ENCODE results near the gene PRKCZ.
"Not testable (repeated sequence)": the region's sequence is repeated elsewhere in the genome, so short reads cannot be mapped to it uniquely, and the experiment has no call there.

The PRKCZ gene

DNA sequence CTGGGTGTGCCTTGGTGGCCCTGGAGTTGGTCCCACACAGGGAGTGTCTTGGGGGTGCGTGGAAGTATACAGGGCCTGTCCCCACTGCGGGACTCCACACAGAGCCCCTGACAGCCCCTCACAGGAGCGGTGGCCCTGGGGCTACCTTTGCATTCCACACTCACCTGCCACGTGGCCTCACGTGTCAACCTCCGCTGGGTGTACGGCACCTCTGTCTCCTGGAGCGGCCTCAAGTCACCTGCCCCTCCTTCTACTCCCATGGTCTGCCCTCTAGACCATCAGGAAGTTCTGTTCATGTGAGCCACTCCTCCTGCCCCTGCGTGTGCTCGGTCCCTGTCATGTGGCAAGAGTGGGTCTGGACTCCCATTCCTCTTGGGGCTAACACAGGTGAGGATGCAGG, 85.7 kb downstream of the PRKCZ start:
- Histone ChIP-seq H4K8ac (ENCODE audit: low read depth, low read length) (no peak overlapping the region), H3K27me3 (ENCODE audit: insufficient read depth, low read length, poor library complexity) (no peaks in the 10 kb centered on the region), H3K79me1 (ENCODE audit: low read length) (peaks cover 2% of the 10 kb centered on the region), H3K18ac (ENCODE audit: low read length) (no peak overlapping the region), H3K23ac (ENCODE audit: low read length) (no peak overlapping the region), H3K4me2 (ENCODE audit: low read length) (no peak overlapping the region), H4K5ac (ENCODE audit: low read length) (no peak overlapping the region), H3K4me3 (ENCODE audit: low read length) (no peak overlapping the region), H3K36me3 (ENCODE audit: control insufficient read depth, insufficient read depth, low read length) (no peaks in the 10 kb centered on the region), H2AK5ac (ENCODE audit: low read length) (no peak overlapping the region), H3K56ac (ENCODE audit: low read length) (no peak overlapping the region), H3K4ac (ENCODE audit: low read depth, low read length) (no peak overlapping the region), H3K79me2 (ENCODE audit: control insufficient read depth, insufficient read depth, low read length) (no peaks in the 10 kb centered on the region), H3K9ac (ENCODE audit: low read length) (no peak overlapping the region), H2BK15ac (replicated peaks; ENCODE audit: low read depth) (no peak overlapping the region), H2BK120ac (ENCODE audit: low read depth, low read length) (no peak overlapping the region), H3K27ac (ENCODE audit: low read depth, low read length) (no peak overlapping the region), H2BK5ac (ENCODE audit: low read length) (no peak overlapping the region), H3K4me1 (ENCODE audit: control insufficient read depth, low read depth, low read length) (peaks cover 4% of the 10 kb centered on the region)
- DNase-seq = no peak
- WGBS (ENCODE audit: extremely low coverage, insufficient coverage, low lambda C conversion rate) = no CpG with 5 or more reads among the region's 10 CpGs

DNA sequence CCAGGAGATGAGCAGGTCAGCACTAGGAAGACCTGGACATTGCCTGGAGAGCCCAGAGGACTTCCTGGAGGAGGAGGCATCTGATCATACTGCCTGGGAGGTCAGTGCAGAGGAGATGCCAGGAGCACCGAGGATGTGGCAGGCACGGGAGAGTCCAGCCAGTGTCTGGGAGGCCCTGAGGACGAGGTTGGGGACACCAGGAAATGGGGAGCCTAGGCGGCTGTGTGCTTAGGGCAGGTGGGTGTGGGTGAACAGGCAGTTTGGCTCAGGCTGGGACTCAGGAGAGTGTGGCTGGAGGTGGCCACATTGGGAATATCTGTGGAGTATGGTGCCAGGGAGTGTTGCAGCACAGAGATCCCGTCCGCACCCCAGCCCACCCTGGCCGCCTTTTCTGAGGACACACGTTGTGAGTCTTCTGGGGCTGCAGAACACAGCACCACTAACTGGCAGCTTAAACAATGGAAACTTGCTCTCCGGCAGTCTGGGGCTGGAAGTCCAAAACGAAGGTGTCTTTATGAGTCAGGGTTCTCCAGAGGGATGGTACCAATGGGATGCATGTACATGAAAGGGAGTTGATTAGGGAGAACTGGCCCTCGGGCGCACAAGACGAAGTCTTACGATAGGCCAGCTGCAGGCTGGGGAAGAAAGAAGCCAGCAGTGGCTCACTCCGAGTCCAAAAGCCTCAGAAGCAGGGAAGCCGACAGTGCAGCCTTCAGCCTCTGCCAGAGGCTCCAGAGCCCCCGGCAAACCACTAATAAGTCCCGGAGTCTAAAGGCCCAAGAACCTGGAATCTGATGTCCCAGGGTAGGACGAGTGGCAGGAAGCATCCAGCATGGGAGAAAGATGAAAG, 86.4 kb downstream of the PRKCZ start:
- Histone ChIP-seq H4K5ac (ENCODE audit: low read length) (no peak overlapping the region), H3K9ac (ENCODE audit: low read length) (no peak overlapping the region), H3K27ac (ENCODE audit: low read depth, low read length) (no peak overlapping the region), H4K8ac (ENCODE audit: low read depth, low read length) (no peak overlapping the region), H3K79me2 (ENCODE audit: control insufficient read depth, insufficient read depth, low read length) (no peaks in the 10 kb centered on the region), H2BK5ac (ENCODE audit: low read length) (no peak overlapping the region), H3K4me3 (ENCODE audit: low read length) (no peak overlapping the region), H3K56ac (ENCODE audit: low read length) (no peak overlapping the region), H2AK5ac (ENCODE audit: low read length) (no peak overlapping the region), H3K27me3 (ENCODE audit: insufficient read depth, low read length, poor library complexity) (no peaks in the 10 kb centered on the region), H2BK15ac (replicated peaks; ENCODE audit: low read depth) (no peak overlapping the region), H3K79me1 (ENCODE audit: low read length) (peaks cover 2% of the 10 kb centered on the region), H3K18ac (ENCODE audit: low read length) (no peak overlapping the region), H3K4ac (ENCODE audit: low read depth, low read length) (no peak overlapping the region), H2BK120ac (ENCODE audit: low read depth, low read length) (no peak overlapping the region), H3K4me2 (ENCODE audit: low read length) (no peak overlapping the region), H3K36me3 (ENCODE audit: control insufficient read depth, insufficient read depth, low read length) (no peaks in the 10 kb centered on the region), H3K23ac (ENCODE audit: low read length) (no peak overlapping the region), H3K4me1 (ENCODE audit: control insufficient read depth, low read depth, low read length) (peaks cover 4% of the 10 kb centered on the region)
- no peak for DNase-seq
- no CpG with 5 or more reads among the region's 19 CpGs for WGBS (ENCODE audit: extremely low coverage, insufficient coverage, low lambda C conversion rate)

DNA sequence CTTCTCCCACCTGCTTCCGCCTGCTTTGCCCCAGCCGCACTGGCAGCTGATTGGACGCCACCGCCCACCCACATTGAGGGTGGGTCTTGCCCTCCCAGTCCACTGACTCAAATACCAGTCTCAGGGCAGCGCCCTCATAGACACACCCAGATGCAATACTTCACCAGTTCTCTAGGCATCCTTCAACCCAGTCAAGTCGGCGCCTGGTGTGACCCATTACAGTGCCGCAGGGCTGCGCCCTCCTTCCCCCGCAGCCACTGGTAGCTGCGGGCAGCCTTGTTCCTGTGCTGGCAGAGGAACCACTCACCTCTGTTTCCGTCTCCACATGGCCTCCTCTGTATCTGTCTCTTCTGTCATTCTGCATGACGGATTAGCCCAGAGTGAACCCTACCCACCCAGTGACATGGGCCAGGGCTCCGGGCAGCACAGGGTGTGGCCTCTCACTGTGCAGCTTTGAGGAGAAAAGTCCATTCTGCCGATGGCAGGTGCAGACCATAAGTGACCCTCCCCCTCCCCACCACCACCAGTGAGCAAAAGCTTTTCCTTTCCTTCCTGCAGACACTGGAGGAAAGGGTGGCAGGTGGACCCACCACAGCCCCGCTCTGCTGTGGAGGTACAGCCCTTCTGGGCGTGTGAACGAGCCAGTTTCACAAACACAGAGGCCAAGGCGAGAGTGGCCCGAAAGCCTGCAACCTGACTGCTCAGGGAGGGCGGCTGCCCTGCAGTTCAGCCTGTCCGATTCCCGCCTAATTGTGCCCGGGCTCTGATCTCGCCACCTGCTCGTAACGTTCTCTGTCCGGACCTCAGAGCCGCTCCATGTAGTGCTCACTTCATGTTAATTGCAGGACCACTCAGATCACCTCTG, 87.3 kb downstream of the PRKCZ start:
- H3K27ac ChIP-seq (ENCODE audit: low read depth, low read length) = no peak overlapping the region
- H3K79me2 ChIP-seq (ENCODE audit: control insufficient read depth, insufficient read depth, low read length) = no peaks in the 10 kb centered on the region
- H2BK120ac ChIP-seq (ENCODE audit: low read depth, low read length) = no peak overlapping the region
- H4K8ac ChIP-seq (ENCODE audit: low read depth, low read length) = no peak overlapping the region
- H3K4me1 ChIP-seq (ENCODE audit: control insufficient read depth, low read depth, low read length) = peaks cover 4% of the 10 kb centered on the region
- no peak overlapping the region for H3K23ac ChIP-seq (ENCODE audit: low read length)
- H2AK5ac ChIP-seq (ENCODE audit: low read length) = no peak overlapping the region
- no peak overlapping the region for H3K56ac ChIP-seq (ENCODE audit: low read length)
- peaks cover 2% of the 10 kb centered on the region for H3K79me1 ChIP-seq (ENCODE audit: low read length)
- H3K36me3 ChIP-seq (ENCODE audit: control insufficient read depth, insufficient read depth, low read length) = no peaks in the 10 kb centered on the region
- no peak overlapping the region for H2BK15ac ChIP-seq (replicated peaks; ENCODE audit: low read depth)
- H4K5ac ChIP-seq (ENCODE audit: low read length) = no peak overlapping the region
- no peak overlapping the region for H3K4me2 ChIP-seq (ENCODE audit: low read length)
- no CpG with 5 or more reads among the region's 29 CpGs for WGBS (ENCODE audit: extremely low coverage, insufficient coverage, low lambda C conversion rate)
- no peak overlapping the region for H3K9ac ChIP-seq (ENCODE audit: low read length)
- DNase-seq = no peak
- no peaks in the 10 kb centered on the region for H3K27me3 ChIP-seq (ENCODE audit: insufficient read depth, low read length, poor library complexity)
- no peak overlapping the region for H3K4me3 ChIP-seq (ENCODE audit: low read length)
- H2BK5ac ChIP-seq (ENCODE audit: low read length) = no peak overlapping the region
- no peak overlapping the region for H3K18ac ChIP-seq (ENCODE audit: low read length)
- H3K4ac ChIP-seq (ENCODE audit: low read depth, low read length) = no peak overlapping the region

DNA sequence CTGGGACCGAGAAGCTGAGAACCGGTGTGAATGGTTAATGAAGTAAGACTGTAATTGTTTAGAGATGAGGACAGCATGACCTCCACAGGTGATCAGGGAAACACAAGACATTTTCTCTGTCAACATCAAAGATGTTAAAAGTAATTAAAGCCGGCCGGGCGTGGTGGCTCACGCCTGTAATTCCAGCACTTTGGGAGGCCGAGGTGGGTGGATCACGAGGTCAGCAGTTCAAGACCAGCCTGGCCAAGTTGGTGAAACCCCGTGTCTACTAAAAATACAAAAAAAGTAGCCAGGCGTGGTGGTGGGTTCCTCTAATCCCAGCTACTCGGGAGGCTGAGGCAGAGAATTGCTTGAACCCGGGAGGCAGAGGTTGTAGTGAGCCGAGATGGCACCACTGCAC, 88.9 kb downstream of the PRKCZ start:
- H3K79me2 ChIP-seq (ENCODE audit: control insufficient read depth, insufficient read depth, low read length); H2BK15ac ChIP-seq (replicated peaks; ENCODE audit: low read depth); H4K5ac ChIP-seq (ENCODE audit: low read length); H3K56ac ChIP-seq (ENCODE audit: low read length); H3K23ac ChIP-seq (ENCODE audit: low read length); H3K4me3 ChIP-seq (ENCODE audit: low read length); H2BK5ac ChIP-seq (ENCODE audit: low read length); H2AK5ac ChIP-seq (ENCODE audit: low read length); H3K27ac ChIP-seq (ENCODE audit: low read depth, low read length); H3K4me2 ChIP-seq (ENCODE audit: low read length); H3K27me3 ChIP-seq (ENCODE audit: insufficient read depth, low read length, poor library complexity); H3K18ac ChIP-seq (ENCODE audit: low read length); H4K8ac ChIP-seq (ENCODE audit: low read depth, low read length); H3K4ac ChIP-seq (ENCODE audit: low read depth, low read length); H3K4me1 ChIP-seq (ENCODE audit: control insufficient read depth, low read depth, low read length); DNase-seq; H3K9ac ChIP-seq (ENCODE audit: low read length); H2BK120ac ChIP-seq (ENCODE audit: low read depth, low read length); H3K36me3 ChIP-seq (ENCODE audit: control insufficient read depth, insufficient read depth, low read length); H3K79me1 ChIP-seq (ENCODE audit: low read length): not testable (repeated sequence)
- WGBS (ENCODE audit: extremely low coverage, insufficient coverage, low lambda C conversion rate) = no CpG with 5 or more reads among the region's 13 CpGs

DNA sequence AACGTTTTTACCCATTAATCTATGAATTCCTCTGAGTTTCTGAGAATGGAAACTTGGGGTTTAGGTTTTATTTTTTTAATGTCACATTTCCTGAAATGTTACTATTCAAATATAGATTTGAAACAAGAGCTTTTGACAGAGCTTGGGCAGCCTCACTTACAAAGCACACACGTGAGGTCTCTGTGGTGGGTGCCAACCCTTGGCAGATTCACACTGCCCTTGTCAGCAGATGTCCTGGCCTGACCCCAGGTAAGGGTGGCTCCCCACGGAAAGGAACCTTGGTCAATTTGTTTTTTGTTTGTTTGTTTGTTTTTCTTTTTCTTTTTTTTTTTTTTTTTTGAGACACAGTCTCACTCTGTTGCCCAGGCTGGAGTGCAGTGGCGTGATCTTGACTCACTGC, 90.8 kb downstream of the PRKCZ start:
- no peak overlapping the region for H2BK120ac ChIP-seq (ENCODE audit: low read depth, low read length)
- no peak overlapping the region for H3K4me2 ChIP-seq (ENCODE audit: low read length)
- H2BK15ac ChIP-seq (replicated peaks; ENCODE audit: low read depth) = no peak overlapping the region
- no peak overlapping the region for H4K8ac ChIP-seq (ENCODE audit: low read depth, low read length)
- H3K27ac ChIP-seq (ENCODE audit: low read depth, low read length) = no peak overlapping the region
- H3K18ac ChIP-seq (ENCODE audit: low read length) = no peak overlapping the region
- peaks cover under 1% of the 10 kb centered on the region for H3K79me1 ChIP-seq (ENCODE audit: low read length)
- H3K4me1 ChIP-seq (ENCODE audit: control insufficient read depth, low read depth, low read length) = no peaks in the 10 kb centered on the region
- H2AK5ac ChIP-seq (ENCODE audit: low read length) = no peak overlapping the region
- H3K27me3 ChIP-seq (ENCODE audit: insufficient read depth, low read length, poor library complexity) = no peaks in the 10 kb centered on the region
- no peak overlapping the region for H4K5ac ChIP-seq (ENCODE audit: low read length)
- no peaks in the 10 kb centered on the region for H3K79me2 ChIP-seq (ENCODE audit: control insufficient read depth, insufficient read depth, low read length)
- no peak for DNase-seq
- no peak overlapping the region for H2BK5ac ChIP-seq (ENCODE audit: low read length)
- H3K9ac ChIP-seq (ENCODE audit: low read length) = no peak overlapping the region
- H3K4ac ChIP-seq (ENCODE audit: low read depth, low read length) = no peak overlapping the region
- no peak overlapping the region for H3K56ac ChIP-seq (ENCODE audit: low read length)
- WGBS (ENCODE audit: extremely low coverage, insufficient coverage, low lambda C conversion rate) = no CpG with 5 or more reads among the region's 4 CpGs
- no peak overlapping the region for H3K23ac ChIP-seq (ENCODE audit: low read length)
- H3K4me3 ChIP-seq (ENCODE audit: low read length) = no peak overlapping the region
- H3K36me3 ChIP-seq (ENCODE audit: control insufficient read depth, insufficient read depth, low read length) = no peaks in the 10 kb centered on the region
